GM10266 (cell line): ENCODE measurements around the gene NRCAM.
"Not testable (repeated sequence)": the region's sequence is repeated elsewhere in the genome, so short reads cannot be mapped to it uniquely, and the experiment has no call there.

ENCODE experiments used
- DNase-seq: peaks from one replicate; pipeline ENCODE4 v3.0.0; 2012; ENCODE audit errors: extremely low spot score
- TF ChIP-seq, protein P1 (sequence below): IDR thresholded peaks from 2 replicates; pipeline ENCODE4 v1.5.1; 2012; ENCODE audit warnings: mild to moderate bottlenecking, low read depth; ENCODE audit not compliant: control insufficient read depth, insufficient read depth; ENCODE audit errors: missing control alignments

NRCAM gene

DNA sequence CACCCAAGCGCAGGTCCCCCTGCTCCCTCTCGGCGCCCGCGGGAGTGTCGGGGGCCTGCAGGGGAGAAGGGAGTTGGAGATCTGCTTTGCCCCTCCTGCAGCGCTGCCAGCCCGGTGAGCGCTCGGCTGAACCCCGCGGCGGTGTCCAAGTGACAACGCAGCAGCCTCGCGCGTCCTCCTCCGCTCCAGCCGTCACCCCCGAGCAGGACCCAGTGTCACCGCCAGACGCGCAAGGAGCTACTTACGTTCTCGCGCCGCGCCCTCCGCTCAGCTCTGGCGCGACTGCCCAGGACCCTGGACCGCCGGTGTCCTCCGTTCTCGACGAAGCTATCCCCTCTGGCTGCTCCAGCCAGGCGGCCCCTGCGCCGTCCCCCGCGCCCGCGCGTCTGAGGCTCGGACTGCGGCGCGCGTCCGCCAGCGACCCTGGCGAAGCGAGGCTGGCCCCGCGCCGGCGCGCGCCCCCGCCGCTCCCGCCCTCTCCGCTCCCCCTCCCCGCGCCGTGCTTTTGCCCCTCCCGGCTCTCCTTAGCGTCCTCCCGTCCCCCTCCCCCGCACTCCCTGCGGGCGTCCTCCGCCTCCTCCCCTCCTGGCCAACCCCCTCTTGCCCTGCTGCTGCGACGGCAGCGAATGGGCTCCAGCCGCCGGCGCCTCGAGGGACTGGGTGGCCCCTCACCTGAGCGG lies at the start of gene NRCAM:
NRCAM (minus strand) TSS at position 439 of the 680 bp plus-strand sequence. CDS start 216,372 bp downstream, outside the sequence.
- DNase-seq: peak; percentile 89
- TF ChIP-seq, protein P1, sequence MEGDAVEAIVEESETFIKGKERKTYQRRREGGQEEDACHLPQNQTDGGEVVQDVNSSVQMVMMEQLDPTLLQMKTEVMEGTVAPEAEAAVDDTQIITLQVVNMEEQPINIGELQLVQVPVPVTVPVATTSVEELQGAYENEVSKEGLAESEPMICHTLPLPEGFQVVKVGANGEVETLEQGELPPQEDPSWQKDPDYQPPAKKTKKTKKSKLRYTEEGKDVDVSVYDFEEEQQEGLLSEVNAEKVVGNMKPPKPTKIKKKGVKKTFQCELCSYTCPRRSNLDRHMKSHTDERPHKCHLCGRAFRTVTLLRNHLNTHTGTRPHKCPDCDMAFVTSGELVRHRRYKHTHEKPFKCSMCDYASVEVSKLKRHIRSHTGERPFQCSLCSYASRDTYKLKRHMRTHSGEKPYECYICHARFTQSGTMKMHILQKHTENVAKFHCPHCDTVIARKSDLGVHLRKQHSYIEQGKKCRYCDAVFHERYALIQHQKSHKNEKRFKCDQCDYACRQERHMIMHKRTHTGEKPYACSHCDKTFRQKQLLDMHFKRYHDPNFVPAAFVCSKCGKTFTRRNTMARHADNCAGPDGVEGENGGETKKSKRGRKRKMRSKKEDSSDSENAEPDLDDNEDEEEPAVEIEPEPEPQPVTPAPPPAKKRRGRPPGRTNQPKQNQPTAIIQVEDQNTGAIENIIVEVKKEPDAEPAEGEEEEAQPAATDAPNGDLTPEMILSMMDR: no peak

DNA sequence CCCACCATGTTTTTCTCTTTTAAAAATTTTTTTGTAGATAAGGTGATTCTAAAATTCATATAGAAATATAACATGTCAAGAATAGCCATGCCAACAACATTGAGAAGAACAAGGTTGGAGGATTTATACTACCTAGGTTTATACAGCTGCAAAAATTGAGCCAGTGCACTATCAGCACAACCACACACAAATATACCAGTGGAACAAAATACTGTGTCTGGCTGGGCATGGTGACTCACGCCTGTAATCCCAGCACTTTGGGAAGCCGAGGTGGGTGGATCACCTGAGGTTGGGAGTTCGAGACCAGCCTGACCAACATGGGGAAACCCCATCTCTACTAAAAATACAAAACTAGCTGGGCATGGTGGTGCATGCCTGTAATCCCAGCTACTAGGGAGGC lies 48.3 kb upstream of the NRCAM start:
- not testable (repeated sequence) for DNase-seq

DNA sequence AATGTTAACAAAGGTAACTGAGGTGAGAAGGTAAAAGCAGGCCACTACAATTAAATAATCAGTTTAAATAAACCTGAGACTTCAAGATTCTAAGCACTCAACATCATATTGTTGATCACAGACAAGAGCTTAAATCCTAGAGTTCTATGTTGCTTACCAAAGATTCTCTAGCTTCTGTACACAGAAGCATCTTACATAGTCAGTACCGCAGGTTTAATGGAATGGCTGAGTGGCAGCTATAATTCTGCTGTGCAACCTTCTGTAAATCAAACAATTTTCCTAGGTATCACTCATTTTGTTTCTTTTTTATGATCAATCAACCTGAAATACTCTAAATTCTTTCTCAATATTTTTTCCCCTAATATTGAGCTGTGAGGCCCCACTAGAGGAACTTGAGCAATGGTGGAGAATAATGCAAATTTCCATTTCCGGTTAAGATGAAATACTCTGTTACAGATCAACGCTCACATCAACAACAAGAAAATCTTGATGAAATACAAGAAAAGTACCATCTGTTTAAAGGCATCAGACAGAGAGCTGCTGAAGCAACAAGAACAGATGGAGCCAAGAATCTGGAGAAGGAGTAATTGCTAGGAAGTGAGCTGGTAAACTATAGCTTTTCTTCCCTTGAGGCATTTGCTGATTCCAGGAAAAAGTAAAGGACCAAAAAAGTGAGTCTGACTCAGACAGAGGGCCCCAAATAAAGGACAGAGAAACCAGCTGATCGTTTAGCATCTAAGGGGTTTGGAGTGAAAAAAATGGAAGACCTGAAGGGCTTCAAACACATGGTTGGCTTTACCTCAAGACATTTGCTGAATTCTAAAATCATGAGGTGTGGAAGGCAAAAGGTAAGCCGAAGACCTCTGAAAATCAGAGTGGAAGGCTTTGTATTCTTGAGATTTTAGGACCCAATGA lies 47.1 kb upstream of the NRCAM start:
- DNase-seq: peak; percentile 10
- TF ChIP-seq, protein P1: no peak

DNA sequence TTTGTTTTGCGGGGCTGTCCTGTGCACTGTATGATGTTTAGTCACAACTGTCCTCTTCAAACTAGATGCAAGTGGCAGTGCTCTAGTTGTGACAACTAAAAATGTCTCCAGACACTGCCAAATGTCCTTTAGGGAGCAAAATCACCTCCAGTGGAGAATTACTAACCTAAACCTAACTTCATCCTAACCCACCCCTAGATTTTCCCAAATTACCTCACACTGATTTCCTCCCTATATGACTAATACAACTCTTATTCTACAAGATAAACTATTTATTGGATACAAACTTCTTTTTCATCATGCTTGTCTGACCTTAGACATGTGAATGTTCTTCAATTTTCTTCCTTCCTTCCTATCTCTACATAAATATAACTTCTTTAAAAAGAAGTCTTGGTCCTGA lies 43.3 kb upstream of the NRCAM start:
- DNase-seq: no peak
- TF ChIP-seq, protein P1: no peak

DNA sequence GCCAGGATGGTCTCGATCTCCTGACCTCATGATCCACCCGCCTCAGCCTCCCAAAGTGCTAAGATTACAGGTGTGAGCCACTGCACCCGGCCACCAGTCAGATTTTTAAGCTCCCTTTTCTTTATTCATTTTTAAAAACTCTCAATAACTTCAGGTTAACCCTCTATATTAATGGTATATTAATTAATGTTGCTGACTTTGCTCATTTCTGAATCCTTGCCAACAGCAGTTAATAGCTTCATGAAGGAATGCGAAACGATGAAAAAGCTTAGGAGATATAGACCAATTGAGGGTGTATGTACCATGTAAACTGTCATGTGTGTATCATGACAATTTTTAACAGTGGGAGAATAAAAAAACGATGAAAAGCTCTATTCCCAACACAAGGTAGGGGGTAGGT lies 42.2 kb upstream of the NRCAM start:
- TF ChIP-seq, protein P1: no peak
- no peak for DNase-seq

DNA sequence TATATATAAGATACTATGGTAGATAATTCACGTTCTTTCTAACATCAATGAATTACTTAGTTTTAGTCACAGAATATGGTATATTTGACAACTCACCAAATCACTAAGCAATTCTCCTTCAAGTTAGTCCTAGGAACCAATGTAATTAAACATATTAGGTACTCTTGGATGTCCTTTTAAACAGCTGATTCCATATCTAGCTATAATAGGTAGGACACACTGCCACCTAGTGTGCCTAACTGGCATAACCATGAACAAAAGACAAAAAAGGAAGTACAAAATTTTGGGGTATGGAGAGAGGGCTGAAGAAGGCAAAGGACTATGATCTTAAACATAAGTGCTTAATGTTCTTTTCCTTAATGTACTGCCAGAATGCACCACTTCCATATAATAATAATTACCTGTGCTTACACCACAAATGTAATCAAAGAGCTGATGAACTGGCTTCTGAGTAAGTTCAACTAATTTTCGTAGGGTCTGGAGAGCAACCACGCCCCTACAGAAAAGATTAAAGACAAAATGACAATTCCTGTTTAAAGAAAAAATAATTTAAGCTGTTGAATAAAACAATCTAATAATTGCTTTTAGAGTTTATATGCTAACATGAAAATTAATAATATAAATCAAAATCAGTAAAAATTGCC lies 41.0 kb upstream of the NRCAM start:
- peak; percentile 45 for DNase-seq
- TF ChIP-seq, protein P1: peak; percentile 82

DNA sequence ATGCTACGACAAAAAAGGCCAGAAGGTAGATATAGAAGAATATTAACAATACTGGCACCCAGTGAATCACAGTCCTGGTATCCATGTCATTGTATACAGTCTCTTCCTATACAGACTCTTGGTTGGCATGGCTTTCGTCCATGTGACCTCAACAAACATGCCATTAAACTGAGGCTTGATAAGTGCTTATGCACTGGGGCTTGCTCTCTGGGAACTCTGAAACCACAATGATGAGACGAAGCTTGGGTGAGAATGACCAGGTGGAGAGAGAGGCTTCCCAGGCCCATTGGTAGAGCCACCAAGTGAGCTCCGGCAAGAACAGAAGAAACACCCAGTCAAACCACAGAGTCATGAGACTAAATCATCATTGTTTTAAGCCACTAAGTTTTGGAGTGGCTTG lies 36.5 kb upstream of the NRCAM start:
- DNase-seq: no peak
- TF ChIP-seq, protein P1: no peak
